Hepatic stellate cell (primary cell): ENCODE measurements around the gene UBE2I.

Experiments
- DNase-seq: peaks from one replicate; pipeline ENCODE4 v3.0.0; 2011; ENCODE audit warnings: low spot score

UBE2I gene

DNA sequence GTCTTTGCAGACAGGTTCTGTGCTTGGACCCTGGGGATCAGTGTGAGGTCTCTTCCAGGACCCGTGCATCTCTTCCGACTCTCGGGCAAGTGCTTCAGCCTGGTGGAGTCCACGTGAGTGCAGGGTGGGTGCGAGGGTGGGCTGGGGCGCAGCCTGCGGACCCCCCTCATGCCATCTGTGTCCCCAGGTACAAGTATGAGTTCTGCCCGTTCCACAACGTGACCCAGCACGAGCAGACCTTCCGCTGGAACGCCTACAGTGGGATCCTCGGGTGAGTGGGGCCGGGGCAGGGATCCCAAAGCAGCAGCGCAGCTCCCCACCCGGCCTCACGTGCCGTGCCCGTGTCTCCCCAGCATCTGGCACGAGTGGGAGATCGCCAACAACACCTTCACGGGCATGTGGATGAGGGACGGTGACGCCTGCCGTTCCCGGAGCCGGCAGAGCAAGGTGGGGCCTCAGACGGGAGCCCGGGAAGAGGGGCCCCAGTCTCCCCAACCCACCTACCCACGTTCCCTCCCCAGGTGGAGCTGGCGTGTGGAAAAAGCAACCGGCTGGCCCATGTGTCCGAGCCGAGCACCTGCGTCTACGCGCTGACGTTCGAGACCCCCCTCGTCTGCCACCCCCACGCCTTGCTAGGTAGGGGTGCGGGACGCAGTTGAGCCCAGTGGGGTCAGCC lies 52.4 kb downstream of the UBE2I start:
- no peak for DNase-seq

- no peak for DNase-seq
Measured at GRCh38 chr16:1362807-1363206, 53.4 kb downstream of the UBE2I start.

GRCh38 chr16:1363501-1364041 lies 54.1 kb downstream of the UBE2I start:
- DNase-seq: peak; percentile 77

- no peak for DNase-seq
Measured at GRCh38 chr16:1364510-1364909, 55.1 kb downstream of the UBE2I start.

- DNase-seq: no peak
Measured at GRCh38 chr16:1366060-1366711, 56.8 kb downstream of the UBE2I start.

DNA sequence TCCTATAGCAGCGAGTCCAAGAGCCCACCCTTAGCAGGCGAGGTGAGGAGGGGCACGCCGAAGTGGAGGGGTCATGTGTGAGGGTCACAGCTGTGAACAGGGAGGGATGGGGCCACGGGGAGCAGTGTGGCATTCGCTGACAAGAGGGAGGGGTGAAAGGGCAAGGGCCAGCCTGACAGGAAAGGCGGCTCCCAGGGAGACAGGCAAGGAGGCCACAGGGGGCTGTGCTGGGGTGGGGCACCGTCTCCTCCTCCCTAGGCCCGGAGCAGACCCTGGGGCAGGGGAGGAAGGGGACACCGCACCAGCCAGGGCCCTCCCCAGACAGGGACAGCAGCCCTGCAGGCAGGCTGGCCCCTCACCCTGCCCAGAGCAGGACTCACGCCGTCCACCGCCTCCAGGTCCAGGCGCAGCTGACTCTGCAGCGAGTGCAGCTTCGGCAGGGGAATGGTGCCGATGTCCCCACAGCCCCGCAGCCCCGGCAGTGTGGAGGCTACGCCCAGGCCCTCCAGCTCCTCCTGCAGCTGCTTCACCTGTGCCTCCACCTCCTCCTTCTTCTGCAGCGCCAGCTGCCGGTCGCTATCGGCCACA lies 57.4 kb downstream of the UBE2I start:
- DNase-seq: no peak

- no peak for DNase-seq
Measured at GRCh38 chr16:1367486-1368174, 58.2 kb downstream of the UBE2I start.

DNA sequence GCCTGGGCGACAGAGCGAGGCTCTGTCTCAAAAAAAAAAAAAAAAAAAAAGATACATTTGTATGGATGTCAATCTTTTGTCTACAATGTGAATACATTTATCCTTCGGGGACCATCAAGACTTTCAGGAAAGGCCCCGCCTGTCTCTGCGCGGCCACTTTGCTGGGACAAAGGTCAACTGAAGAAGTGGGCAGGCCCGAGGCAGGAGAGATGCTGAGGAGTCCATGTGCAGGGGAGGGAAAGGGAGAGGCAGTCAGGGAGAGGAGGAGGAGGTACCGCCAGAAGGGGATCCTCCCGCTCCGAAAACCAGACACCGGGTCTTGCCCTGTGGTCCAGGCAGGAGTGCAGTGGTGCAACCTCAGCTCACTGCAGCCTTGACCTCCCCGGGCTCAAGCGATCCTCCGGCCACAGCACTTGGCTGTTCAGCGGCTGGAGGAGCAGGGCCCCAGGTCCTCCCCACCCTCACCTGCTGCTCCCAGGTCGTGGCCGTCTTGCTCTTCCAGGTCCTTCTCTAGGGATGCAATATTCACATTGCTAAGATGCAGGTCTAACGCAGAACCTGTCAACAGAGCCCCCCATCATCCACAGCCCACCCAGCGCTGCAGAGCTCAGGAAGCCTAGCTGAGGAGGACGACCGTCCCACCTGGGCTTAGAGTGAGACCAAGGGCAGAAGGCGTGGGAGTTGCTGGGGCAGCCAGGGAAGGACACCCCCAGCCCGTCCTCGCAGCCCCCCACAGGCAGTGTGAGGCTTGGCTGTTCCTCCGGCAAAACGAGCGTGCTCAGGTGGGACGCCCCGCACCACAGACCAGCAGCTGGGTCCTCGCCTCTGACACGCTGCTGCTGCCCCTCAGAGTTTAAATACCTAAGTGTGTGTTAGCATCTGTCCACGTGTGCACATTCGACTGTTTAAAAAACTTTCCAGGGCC lies 61.9 kb downstream of the UBE2I start:
- no peak for DNase-seq

DNA sequence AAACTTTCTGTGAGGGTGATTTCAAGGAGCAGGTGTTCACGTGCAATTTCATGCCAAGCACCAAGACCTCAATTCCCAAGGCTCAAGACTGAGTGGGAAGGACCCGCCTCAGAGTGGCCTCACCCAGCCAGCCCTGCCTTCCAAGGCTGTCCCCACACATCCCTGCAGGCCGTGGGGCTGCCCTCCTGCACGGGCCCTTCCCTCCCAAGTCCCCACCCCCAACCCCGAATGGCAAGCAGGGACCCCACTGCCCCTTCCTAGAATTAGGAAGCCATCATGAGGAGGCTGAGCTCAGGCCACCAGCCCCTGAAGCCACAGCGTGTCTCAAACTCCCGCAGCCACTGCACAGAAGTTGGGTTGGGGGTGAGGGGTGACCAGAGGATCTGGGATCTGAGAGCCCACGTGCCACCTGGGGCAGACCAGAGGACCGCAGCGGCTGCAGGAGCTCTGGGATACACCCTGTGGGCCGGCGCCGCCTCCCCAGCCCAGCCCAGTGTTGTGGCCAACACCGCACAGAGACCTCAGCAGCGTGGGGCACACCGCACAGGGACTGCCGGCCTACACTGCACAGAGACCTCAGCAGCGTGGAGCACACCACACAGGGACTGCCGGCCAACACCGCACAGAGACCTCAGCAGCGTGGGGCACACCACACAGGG lies 63.0 kb downstream of the UBE2I start:
- DNase-seq: no peak

GRCh38 chr16:1374418-1375297 lies 65.2 kb downstream of the UBE2I start:
- DNase-seq: no peak

DNA sequence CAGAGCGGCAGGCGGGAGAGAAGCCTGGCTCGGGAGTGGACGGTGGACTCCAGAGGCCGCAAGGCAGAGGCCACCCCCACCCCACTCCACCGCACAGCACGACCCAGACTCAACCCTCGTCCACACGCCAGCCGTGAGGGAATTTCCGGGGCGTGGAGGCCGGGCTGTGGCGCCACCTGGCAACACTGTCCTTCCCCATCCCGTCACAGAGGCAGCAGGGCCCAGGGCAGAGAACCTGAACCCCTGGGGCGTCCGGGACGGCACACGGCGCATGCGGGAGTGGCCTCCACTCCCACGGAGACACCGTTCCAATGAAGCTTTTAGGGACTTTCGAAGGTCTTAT lies 65.8 kb downstream of the UBE2I start:
- no peak for DNase-seq

DNA sequence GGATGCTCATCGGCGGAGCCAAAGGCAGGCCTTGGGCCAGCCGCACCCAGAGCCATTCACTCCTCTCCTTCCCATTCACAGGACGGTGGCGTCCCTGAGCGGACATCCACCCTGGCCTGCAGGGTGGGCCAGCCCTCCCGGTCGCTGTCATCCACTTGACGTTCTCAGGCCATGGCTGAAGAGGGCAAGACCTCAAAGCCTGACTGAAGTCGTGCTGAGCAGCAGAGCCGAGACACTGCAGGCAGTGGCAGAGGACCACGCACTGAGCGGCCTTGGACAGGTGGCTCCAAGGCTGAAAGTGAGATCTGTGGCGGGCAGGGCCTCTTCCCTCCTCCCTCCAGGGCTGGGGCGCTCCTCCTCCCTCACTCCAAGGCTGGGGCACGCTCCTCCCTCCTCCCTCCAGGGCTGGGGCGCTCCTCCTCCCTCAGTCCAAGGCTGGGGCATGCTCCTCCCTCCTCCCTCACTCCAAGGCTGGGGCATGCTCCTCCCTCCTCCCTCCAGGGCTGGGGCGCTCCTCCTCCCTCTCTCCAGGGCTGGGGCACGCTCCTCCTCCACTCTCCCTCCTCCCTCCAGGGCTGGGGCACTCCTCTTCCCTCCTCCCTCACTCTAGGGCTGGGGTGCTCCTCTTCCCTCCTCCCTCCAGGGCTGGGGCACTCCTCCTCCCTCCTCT lies 66.4 kb downstream of the UBE2I start:
- DNase-seq: no peak
